ENCODE measurements around the gene C17orf100. TPM values are rescaled to one million over a fixed set of nuclear protein-coding genes. Genes with fewer than 3 reads are reported as not detected.

Gene C17orf100
- total and polyA plus RNA-seq, 2 of the 13 experiments (the other 11 are each of a cell fraction or from before 2014, with no cell fraction given) = 3.6 to 8.7 TPM

- no peak overlapping the region for H2AFZ ChIP-seq (ENCODE audit: low read length)
- no peak overlapping the region for H3K4me3 ChIP-seq (replicated peaks in 1 of 3; ENCODE audit: insufficient read depth in 1 of 3, low read depth in 2 of 3, low read length in 3 of 3)
- H3K79me2 ChIP-seq (ENCODE audit: insufficient read depth, low read length) = no peaks in the 10 kb centered on the region
- no TSS peak for BruUV-seq (replicated peaks)
- TF ChIP-seq ZNF10 (CRISPR knock-in tag; IDR thresholded peaks at IDR 0.05; ENCODE audit: borderline replicate concordance, low read depth) = no peak
- TF ChIP-seq, protein P1, sequence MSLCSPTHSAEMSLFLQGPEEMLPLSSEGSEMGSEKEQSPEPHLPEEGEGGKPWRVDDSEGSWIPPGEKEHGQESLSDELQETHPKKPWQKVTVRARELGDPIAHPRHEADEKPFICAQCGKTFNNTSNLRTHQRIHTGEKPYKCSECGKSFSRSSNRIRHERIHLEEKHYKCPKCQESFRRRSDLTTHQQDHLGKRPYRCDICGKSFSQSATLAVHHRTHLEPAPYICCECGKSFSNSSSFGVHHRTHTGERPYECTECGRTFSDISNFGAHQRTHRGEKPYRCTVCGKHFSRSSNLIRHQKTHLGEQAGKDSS (CRISPR knock-in tag; IDR thresholded peaks at IDR 0.05; ENCODE audit: borderline replicate concordance, low read depth) = no peak
- TF ChIP-seq, protein P2, sequence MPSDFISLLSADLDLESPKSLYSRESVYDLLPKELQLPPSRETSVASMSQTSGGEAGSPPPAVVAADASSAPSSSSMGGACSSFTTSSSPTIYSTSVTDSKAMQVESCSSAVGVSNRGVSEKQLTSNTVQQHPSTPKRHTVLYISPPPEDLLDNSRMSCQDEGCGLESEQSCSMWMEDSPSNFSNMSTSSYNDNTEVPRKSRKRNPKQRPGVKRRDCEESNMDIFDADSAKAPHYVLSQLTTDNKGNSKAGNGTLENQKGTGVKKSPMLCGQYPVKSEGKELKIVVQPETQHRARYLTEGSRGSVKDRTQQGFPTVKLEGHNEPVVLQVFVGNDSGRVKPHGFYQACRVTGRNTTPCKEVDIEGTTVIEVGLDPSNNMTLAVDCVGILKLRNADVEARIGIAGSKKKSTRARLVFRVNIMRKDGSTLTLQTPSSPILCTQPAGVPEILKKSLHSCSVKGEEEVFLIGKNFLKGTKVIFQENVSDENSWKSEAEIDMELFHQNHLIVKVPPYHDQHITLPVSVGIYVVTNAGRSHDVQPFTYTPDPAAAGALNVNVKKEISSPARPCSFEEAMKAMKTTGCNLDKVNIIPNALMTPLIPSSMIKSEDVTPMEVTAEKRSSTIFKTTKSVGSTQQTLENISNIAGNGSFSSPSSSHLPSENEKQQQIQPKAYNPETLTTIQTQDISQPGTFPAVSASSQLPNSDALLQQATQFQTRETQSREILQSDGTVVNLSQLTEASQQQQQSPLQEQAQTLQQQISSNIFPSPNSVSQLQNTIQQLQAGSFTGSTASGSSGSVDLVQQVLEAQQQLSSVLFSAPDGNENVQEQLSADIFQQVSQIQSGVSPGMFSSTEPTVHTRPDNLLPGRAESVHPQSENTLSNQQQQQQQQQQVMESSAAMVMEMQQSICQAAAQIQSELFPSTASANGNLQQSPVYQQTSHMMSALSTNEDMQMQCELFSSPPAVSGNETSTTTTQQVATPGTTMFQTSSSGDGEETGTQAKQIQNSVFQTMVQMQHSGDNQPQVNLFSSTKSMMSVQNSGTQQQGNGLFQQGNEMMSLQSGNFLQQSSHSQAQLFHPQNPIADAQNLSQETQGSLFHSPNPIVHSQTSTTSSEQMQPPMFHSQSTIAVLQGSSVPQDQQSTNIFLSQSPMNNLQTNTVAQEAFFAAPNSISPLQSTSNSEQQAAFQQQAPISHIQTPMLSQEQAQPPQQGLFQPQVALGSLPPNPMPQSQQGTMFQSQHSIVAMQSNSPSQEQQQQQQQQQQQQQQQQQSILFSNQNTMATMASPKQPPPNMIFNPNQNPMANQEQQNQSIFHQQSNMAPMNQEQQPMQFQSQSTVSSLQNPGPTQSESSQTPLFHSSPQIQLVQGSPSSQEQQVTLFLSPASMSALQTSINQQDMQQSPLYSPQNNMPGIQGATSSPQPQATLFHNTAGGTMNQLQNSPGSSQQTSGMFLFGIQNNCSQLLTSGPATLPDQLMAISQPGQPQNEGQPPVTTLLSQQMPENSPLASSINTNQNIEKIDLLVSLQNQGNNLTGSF (CRISPR knock-in tag; IDR thresholded peaks at IDR 0.05) = no peak
- no peak for TF ChIP-seq ZNF629 (CRISPR knock-in tag; conservative IDR thresholded peaks at IDR 0.05)
- TF ChIP-seq ZNF329 (CRISPR knock-in tag; IDR thresholded peaks at IDR 0.05; ENCODE audit: low read depth) = no peak
- no peak for TF ChIP-seq ZNF883 (CRISPR knock-in tag; IDR thresholded peaks at IDR 0.05; ENCODE audit: not compliant biosample characterization)
- no peak for TF ChIP-seq RCOR2 (CRISPR knock-in tag; IDR thresholded peaks at IDR 0.05)
- TF ChIP-seq ZNF777 (CRISPR knock-in tag; IDR thresholded peaks at IDR 0.05) = no peak
- H3K4me2 ChIP-seq (ENCODE audit: low read depth, low read length) = no peak overlapping the region
- no peaks in the 10 kb centered on the region for H3K9me3 ChIP-seq (ENCODE audit: low read length)
- FAIRE-seq = no peak
- H3K4me1 ChIP-seq (ENCODE audit: insufficient read depth, low read length) = no peaks in the 10 kb centered on the region
- POLR2A ChIA-PET = no interaction called here
- no peak overlapping the region for H3K27ac ChIP-seq (ENCODE audit: extremely low read length, insufficient read depth, low read length)
- peaks cover 14 to 65% of the 10 kb centered on the region in 2 experiments; a peak in 4 of 5 replicates for H3K36me3 ChIP-seq (replicated peaks in 1 of 2; ENCODE audit: control insufficient read depth in 1 of 2, insufficient read depth in 2 of 2, low read length in 2 of 2)
- ATAC-seq = no peak
- CTCF ChIA-PET (ENCODE audit: low intra/inter-chr PET ratio, low total read pairs) = no interaction called here
- intact Hi-C loops (cut with micrococcal nuclease; ENCODE audit: unreplicated experiment) = no loop called here
- no peak overlapping the region for H3K9ac ChIP-seq (ENCODE audit: insufficient read depth, low read depth, low read length)
- 96% methylated on average over 6 of the region's 6 CpGs for WGBS (ENCODE audit: low lambda C conversion rate)
- no peak for DNase-seq (ENCODE audit: low spot score)
- in situ Hi-C loops (cut with HindIII; ENCODE audit: extremely low pct_ligation_motif_present, low pct_unique_long_range_greater_than_20kb) = no loop called here
- H3K27me3 ChIP-seq (ENCODE audit: control insufficient read depth in 1 of 2, insufficient read depth in 2 of 2, low read length in 2 of 2) = no peaks in the 10 kb centered on the region
- H4K20me1 ChIP-seq (ENCODE audit: insufficient read depth, low read length) = no peaks in the 10 kb centered on the region
Measured at GRCh38 chr17:6626616-6627015, 24.9 kb upstream of the C17orf100 start.
